SU-DHL-6 (cell line): ENCODE measurements around the gene SORCS2.

Experiments
- H2AFZ ChIP-seq: fragments of 200-600 bp; sonication (generic); 2 replicates; pipeline ENCODE4 v1.6.1; 2014; ENCODE audit warnings: low read depth, mild to moderate bottlenecking, moderate library complexity, mixed read lengths, antibody characterized with exemption, low read length; ENCODE audit not compliant: severe bottlenecking
- H3F3A ChIP-seq: fragments of 200-600 bp; shearing (Covaris generic); 2 replicates; pipeline ENCODE4 v1.6.0; 2016; ENCODE audit warnings: antibody characterized with exemption, mild to moderate bottlenecking; ENCODE audit not compliant: insufficient read depth
- H3K27ac ChIP-seq: fragments of 200-600 bp; sonication (generic); 2 replicates; pipeline ENCODE4 v1.5.1; 2016; ENCODE audit warnings: low read depth, mild to moderate bottlenecking, low read length, moderate library complexity, mixed read lengths
- H3K27me3 ChIP-seq: fragments of 200-600 bp; sonication (generic), shearing (Covaris generic); 2 replicates; pipeline ENCODE4 v1.6.0; 2014; ENCODE audit warnings: mild to moderate bottlenecking, low read length
- H3K36me3 ChIP-seq: fragments of 200-600 bp; sonication (generic); 2 replicates; pipeline ENCODE4 v1.6.1; 2014; ENCODE audit warnings: mild to moderate bottlenecking, low read length, mixed read lengths
- H3K4me2 ChIP-seq: fragments of 300-600, 200-600 bp; shearing (Covaris generic), sonication (generic); 2 replicates; pipeline ENCODE4 v1.6.0; 2014; ENCODE audit warnings: low read length, low read depth, mild to moderate bottlenecking; ENCODE audit not compliant: poor library complexity, severe bottlenecking
- H3K4me3 ChIP-seq: fragments of 200-600 bp; sonication (generic); 2 replicates; pipeline ENCODE4 v1.5.1; 2014; ENCODE audit warnings: antibody characterized with exemption, low read length, mild to moderate bottlenecking, mixed read lengths; ENCODE audit not compliant: insufficient read depth, poor library complexity, severe bottlenecking
- H3K79me2 ChIP-seq: fragments of 200-600 bp; sonication (generic); 2 replicates; pipeline ENCODE4 v1.6.1; 2014; ENCODE audit warnings: mild to moderate bottlenecking, low read length, moderate library complexity; ENCODE audit not compliant: insufficient read depth
- H3K9ac ChIP-seq: fragments of 200-600 bp; sonication (generic); 2 replicates; pipeline ENCODE4 v1.7.0; 2014; ENCODE audit warnings: mild to moderate bottlenecking, low read length
- H3K9me2 ChIP-seq: fragments of 200-600 bp; sonication (generic); replicated peaks from 2 replicates; pipeline ENCODE4 v1.6.1; 2014; ENCODE audit warnings: low read length; ENCODE audit not compliant: insufficient read depth
- H3K9me3 ChIP-seq: fragments of 200-600 bp; sonication (generic); 2 replicates; pipeline ENCODE4 v1.6.1; 2014; ENCODE audit warnings: low read length, mixed read lengths; ENCODE audit not compliant: insufficient read depth
- H4K20me1 ChIP-seq: fragments of 200-600 bp; sonication (generic); 2 replicates; pipeline ENCODE4 v1.6.1; 2014; ENCODE audit warnings: low read depth, mild to moderate bottlenecking, antibody characterized with exemption, low read length, moderate library complexity, mixed read lengths
- EZH2phosphoT487 ChIP-seq: fragments of 200-600 bp; sonication (generic), shearing (Covaris generic); conservative IDR thresholded peaks from 2 replicates; pipeline ENCODE4 v1.6.1; 2018; ENCODE audit warnings: mild to moderate bottlenecking, antibody characterized with exemption, low read length, moderate library complexity, mixed read lengths
- TF ChIP-seq, protein P1 (sequence below): fragments of 200-600 bp; sonication (generic); IDR thresholded peaks from one replicate; pipeline ENCODE4 v1.5.1; 2017; ENCODE audit warnings: antibody characterized with exemption, mild to moderate bottlenecking, low read length, moderate library complexity; ENCODE audit not compliant: insufficient read depth, poor library complexity, severe bottlenecking

SORCS2 gene

DNA sequence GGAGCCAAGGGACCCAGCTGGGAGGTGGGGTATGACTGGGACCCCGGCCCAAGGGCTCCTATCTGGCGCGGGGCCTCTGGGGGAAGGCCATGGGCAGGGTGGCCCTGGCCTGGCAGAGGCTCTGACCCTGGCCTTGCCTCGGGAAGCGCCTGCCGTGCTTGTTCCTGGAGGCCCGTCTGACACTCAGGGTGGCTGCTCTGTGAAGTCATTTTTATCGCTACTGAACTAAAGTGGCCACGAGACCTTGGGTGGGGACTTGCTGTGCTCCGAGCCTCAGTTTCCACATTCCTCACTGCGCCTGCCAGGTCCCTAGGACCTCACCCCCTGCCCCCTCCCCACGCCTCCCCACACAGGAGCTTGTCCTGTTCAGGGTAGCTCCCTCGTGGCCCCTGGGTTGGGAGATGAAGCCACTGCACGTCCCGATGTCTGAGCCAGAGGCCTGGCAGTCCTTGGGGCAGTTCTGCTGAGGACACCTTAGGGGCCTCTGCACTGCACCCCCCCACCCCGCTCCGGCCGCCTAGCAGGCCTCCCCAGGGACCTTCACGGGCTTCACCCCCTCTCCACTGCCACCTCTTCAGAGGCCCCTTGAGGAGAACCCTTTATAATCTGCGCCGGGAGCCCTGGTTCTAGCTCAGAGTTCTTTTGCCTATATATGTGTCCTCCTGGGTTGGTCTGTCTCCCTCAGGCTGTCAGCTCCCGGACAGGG lies 639 bp upstream of the SORCS2 start:
- Histone ChIP-seq H3K79me2 (no peaks in the 10 kb centered on the region), H3K9ac (no peak overlapping the region), H3K36me3 (no peaks in the 10 kb centered on the region), H3K4me2 (no peak overlapping the region), H3K27me3 (no peaks in the 10 kb centered on the region), H4K20me1 (no peaks in the 10 kb centered on the region), H3F3A (no peaks in the 10 kb centered on the region), H3K27ac (no peak overlapping the region), H3K4me3 (no peak overlapping the region), H2AFZ (no peak overlapping the region), H3K9me2 (no peaks in the 10 kb centered on the region), H3K9me3 (no peaks in the 10 kb centered on the region)
- TF ChIP-seq, protein P1, sequence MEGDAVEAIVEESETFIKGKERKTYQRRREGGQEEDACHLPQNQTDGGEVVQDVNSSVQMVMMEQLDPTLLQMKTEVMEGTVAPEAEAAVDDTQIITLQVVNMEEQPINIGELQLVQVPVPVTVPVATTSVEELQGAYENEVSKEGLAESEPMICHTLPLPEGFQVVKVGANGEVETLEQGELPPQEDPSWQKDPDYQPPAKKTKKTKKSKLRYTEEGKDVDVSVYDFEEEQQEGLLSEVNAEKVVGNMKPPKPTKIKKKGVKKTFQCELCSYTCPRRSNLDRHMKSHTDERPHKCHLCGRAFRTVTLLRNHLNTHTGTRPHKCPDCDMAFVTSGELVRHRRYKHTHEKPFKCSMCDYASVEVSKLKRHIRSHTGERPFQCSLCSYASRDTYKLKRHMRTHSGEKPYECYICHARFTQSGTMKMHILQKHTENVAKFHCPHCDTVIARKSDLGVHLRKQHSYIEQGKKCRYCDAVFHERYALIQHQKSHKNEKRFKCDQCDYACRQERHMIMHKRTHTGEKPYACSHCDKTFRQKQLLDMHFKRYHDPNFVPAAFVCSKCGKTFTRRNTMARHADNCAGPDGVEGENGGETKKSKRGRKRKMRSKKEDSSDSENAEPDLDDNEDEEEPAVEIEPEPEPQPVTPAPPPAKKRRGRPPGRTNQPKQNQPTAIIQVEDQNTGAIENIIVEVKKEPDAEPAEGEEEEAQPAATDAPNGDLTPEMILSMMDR = no peak
- no peak for TF ChIP-seq EZH2phosphoT487

DNA sequence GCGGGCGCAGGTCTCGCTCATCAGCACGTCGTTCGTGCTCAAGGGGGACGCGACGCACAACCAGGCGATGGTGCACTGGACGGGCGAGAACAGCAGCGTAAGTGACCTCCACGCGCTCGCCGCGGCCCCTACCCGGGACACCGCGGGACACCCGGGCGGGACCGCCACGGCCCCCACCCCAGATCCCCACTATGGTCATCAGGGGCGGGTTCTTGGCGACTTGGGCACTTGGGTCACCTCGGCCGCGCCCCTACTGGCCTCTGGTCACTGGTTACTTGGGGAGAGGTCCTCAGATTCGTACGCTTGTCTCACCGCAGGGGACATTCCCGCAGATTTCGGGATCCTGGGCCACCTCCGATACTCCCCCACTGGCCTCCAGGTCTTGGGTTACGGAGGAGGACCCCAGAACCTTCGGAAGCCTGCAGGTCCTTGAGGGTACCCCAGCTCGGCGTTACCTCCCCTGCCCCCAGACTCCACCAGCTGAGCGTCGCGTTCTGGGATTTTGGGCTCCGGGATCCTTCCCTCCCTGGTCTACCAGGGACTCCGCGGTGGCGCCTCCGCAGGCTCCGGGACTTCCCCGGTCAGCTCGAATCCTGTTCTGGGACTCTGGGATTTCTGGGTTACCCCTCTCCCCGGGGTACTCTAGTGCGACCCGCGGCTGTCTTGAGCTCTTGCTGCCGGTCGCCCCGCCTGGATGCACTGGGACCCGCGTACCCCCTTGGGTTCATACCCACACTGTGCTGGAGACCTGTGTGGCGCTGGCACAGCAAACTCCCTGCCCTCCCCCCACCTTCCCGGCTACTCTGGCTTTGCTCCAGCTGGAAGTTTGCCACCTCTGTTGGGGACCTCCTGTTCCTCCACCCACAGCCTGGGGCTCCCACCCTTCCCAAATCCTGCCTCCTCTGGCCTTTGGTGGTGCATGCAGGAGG lies 956 bp downstream of the SORCS2 start:
- Histone ChIP-seq H3F3A (no peaks in the 10 kb centered on the region), H3K4me3 (no peak overlapping the region), H3K27me3 (no peaks in the 10 kb centered on the region), H4K20me1 (no peaks in the 10 kb centered on the region), H3K36me3 (no peaks in the 10 kb centered on the region), H3K27ac (no peak overlapping the region), H2AFZ (no peak overlapping the region), H3K9ac (no peak overlapping the region), H3K4me2 (no peak overlapping the region), H3K9me3 (no peaks in the 10 kb centered on the region), H3K79me2 (no peaks in the 10 kb centered on the region), H3K9me2 (no peaks in the 10 kb centered on the region)
- no peak for TF ChIP-seq EZH2phosphoT487
- TF ChIP-seq, protein P1 = no peak

DNA sequence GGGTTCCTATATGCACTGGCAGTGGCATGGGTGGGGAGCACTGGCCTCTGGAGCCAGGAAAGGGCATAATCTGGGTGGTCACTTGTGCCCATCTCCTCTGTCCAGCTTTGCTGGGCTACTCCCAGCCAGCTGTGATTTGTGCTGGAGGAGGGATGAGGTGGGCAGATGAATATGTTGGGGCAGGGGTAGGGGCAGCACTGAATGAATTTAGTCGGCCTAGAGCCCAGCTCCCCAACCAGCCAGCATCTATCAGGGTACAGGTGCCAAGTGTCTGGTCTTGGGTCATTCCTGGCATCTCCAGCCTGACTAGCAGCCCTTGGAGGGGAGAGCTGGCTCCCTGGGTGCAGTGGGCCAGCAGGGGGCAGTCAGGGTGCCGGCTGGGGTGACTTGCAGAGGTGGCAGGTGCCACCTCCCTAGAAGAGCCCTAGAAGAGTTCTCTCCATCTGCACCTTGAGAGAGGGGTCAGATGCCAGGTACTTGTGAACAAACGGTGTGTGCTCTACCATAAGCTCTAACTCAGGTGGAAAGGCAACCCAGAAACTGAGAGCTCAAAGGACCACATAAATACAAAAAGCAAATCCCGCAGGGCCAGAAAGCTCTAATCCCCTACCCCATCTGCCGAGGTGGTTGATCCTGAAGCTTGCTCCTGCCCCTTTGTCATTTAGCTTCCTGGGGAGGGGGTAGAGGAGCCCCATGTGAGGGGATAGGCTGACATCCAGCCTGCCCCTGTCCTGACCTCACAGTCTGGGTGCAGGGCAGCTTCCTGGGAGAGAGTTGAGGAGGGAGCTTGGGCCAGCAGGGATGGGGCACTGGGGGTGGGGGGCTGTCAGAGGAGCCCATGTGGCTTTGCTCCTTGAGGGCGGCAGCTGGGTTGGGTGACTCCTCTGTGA lies 2.2 kb downstream of the SORCS2 start:
- Histone ChIP-seq H3K9me2 (no peaks in the 10 kb centered on the region), H2AFZ (no peak overlapping the region), H3F3A (no peaks in the 10 kb centered on the region), H3K27ac (no peak overlapping the region), H3K9ac (no peak overlapping the region), H3K27me3 (no peaks in the 10 kb centered on the region), H3K4me3 (no peak overlapping the region), H3K36me3 (no peaks in the 10 kb centered on the region), H3K4me2 (no peak overlapping the region), H3K9me3 (no peaks in the 10 kb centered on the region), H4K20me1 (no peaks in the 10 kb centered on the region), H3K79me2 (no peaks in the 10 kb centered on the region)
- no peak for TF ChIP-seq EZH2phosphoT487
- TF ChIP-seq, protein P1 = peak; percentile 24
